Adrenal gland (tissue), 12 donors: Measurements from ENCODE around the gene MAN1B1. TPM values are rescaled to one million over a fixed set of nuclear protein-coding genes. Genes with fewer than 3 reads are reported as not detected.

Source experiments
- DNase-seq, 7 donors: peaks; one replicate each; pipeline ENCODE4 v3.0.0-alpha.2; 2019 to 2020
- H3K27ac ChIP-seq, 5 donors: fragments of 200-600 bp; sonication (generic) in 4 of 5; 1 replicate in 3 of 5; 2 replicates in 2 of 5; pipeline versions ENCODE4 v1.5.1 to v1.8.0; 2016 to 2020; ENCODE audit warnings: mild to moderate bottlenecking in 1 of 5
- H3K27me3 ChIP-seq: fragments of 200-600 bp; 2 replicates; pipeline ENCODE4 v1.8.0; 2021
- H3K36me3 ChIP-seq, 2 donors: fragments of 200-600 bp; replicated peaks in 1 of 2; 1 replicate in 1 of 2; 2 replicates in 1 of 2; pipeline versions ENCODE4 v1.5.1 to v1.8.0; 2018 to 2022
- H3K4me1 ChIP-seq, 2 donors: fragments of 200-600 bp; replicated peaks in 1 of 2; 1 replicate in 1 of 2; 2 replicates in 1 of 2; pipeline versions ENCODE4 v1.5.1 to v1.8.0; 2018 to 2021
- H3K4me3 ChIP-seq, 4 donors: fragments of 200-600 bp; sonication (generic) in 3 of 4; one replicate each; pipeline ENCODE4 v1.5.1; 2016 to 2018
- H3K9me3 ChIP-seq, 3 donors: fragments of 200-600 bp; sonication (generic) in 1 of 3; replicated peaks in 1 of 3; 1 replicate in 2 of 3; 2 replicates in 1 of 3; pipeline versions ENCODE4 v1.5.1 to v1.8.0; 2016 to 2021
- CTCF ChIP-seq, 6 experiments: fragments of 450-650 bp in 4 of 6; fragments of 200-600 bp in 2 of 6; sonication (generic) in 1 of 6; IDR thresholded peaks; 1 replicate in 5 of 6; 2 replicates in 1 of 6; pipeline versions ENCODE4 v1.5.1 to v1.8.0; 2016 to 2021; ENCODE audit warnings: antibody characterized with exemption in 6 of 6, mild to moderate bottlenecking in 2 of 6, moderate library complexity in 1 of 6
- POLR2A ChIP-seq, 2 donors: fragments of 450-650 bp; IDR thresholded peaks; one replicate each; pipeline ENCODE4 v1.6.1; 2017; ENCODE audit warnings: antibody characterized with exemption in 2 of 2, mild to moderate bottlenecking in 2 of 2, moderate library complexity in 1 of 2
- WGBS, 4 donors: extraction: QIAGEN DNeasy Blood & Tissue Kit in 2 of 4; methylation state at CpG; one replicate each; pipeline versions ENCODE4 v1.1.5 to v1.1.7; 2013 to 2017; 5-methylcytosine and 5-hydroxymethylcytosine counted together
- intact Hi-C, 2 donors: fragments of 100-400 bp; cut with DNase I; formaldehyde crosslinking; loops; one replicate each; pipeline versions ENCODE4 v1.14.1 to v1.15.0; 2022 to 2023
- polyA plus RNA-seq, 3 donors: library from polyadenylated mRNA; stranded (reverse); fragments of 200-250 nt in 2 of 3; fragments of 350-450 nt in 1 of 3; fragmentation: Illumina TruSeq in 1 of 3; extraction: RNeasy Lipid Tissue Mini Kit (QIAGEN cat#74804) in 1 of 3; gene quantifications; one replicate each; pipeline ENCODE4 v1.2.3, GENCODE V29; 2013 to 2014
- small RNA-seq, 2 donors: library from RNA; depleted of rRNA; stranded (forward); fragments of <200 nt; gene quantifications; one replicate each; pipeline ENCODE3, GENCODE V24; 2016
- total RNA-seq, 9 donors: library from RNA; depleted of rRNA in 4 of 9; stranded (reverse); fragments of >200 nt in 4 of 9; fragments of 120-200 nt in 1 of 9; fragmentation: NEBNext Ultra II Directional in 1 of 9; extraction: Animal tissue kit (Norgen Biotek cat#: 25700) in 1 of 9; gene quantifications; one replicate each; pipeline versions ENCODE4 v1.1.0 to v1.2.4, GENCODE V29; 2013 to 2023
- donor health status: healthy with polysubstance abuse.
- donor health status: Bipolar disorder and iron deficiency.
- donor health status: DM: yes; HTN: yes; CAD: no.
- donor health status: DM: no; HTN: no; CAD: no.
- donor health status: DM: no; HTN: no; CAD: no.
- donor health status: DM: yes; HTN: yes; CAD: no.

MAN1B1 gene
- total and polyA plus RNA-seq, 12 donors: 44.4 to 138 (median 67.9) TPM

DNA sequence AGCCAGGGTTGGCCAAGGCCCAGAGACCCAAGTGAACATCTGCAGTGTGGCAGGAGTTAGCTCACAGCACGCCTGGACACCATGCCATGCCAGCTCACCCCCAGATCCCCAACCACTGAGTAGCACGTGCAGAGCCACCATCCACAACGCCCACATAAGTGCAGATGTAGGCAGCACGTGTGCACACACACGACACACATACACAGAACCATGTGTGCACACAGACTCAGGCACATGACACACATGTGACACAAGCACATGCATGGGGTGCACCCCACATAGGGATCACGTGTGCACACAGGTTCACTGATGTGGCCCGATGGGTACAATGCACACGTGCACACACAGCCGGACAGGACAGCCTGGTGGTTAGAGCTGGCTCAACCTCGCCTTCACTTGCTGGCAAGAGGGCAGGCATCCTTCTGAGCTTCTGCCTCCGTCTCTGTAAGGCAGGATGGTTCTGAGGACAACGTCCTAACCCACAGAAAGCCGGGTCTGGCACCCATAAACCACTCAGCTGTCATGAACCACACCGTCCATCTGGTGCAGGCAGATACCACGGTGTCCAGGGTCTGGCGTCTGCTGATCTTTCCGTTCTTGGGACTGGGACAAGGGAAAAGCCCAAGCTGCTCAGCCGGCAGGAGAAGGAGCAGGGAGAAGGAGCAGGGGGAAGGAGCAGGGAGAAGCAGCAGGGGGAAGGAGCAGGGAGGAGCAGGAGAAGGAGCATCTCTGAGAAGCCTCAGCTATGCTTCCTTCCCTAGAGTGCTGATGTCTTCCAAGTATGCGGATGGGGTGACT is 71.0 kb downstream of the MAN1B1 start:
- no peaks in the 10 kb centered on the region for H3K9me3 ChIP-seq
- no peak overlapping the region for H3K4me3 ChIP-seq
- no peaks in the 10 kb centered on the region for H3K36me3 ChIP-seq
- H3K27me3 ChIP-seq: peaks cover 55% of the 10 kb centered on the region
- no peak for TF ChIP-seq CTCF (IDR thresholded peaks at IDR 0.05)
- no peak for TF ChIP-seq POLR2A (IDR thresholded peaks at IDR 0.05)
- 56 to 65% (median 59%) methylated on average over 11 to 19 of the region's 19 CpGs for WGBS, 4 donors
- intact Hi-C loops: no loop called here
- no peak for DNase-seq
- no peak overlapping the region for H3K27ac ChIP-seq
- H3K4me1 ChIP-seq: peaks cover 0 to 9% of the 10 kb centered on the region in 2 donors

DNA sequence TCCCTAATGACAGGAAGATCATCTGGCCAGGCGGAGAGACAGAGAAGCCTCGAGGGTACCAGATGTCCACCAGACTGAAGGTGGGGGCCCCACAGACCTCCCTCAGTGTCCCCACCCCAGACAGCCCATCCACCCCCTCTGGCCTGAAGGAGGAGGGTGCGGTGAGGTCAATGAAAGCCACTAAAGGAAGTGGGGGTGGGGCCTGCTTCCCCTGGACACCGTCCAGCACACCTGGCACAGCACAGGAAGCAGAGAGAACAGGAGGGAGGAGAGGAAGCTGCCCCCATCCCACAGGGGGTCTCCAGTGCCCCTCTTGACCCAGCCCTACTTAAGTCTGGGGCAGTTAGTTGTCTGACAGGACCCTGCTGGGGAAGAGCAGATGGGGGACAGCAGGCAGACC is 71.8 kb downstream of the MAN1B1 start:
- H3K4me1 ChIP-seq: peaks cover 0 to 15% of the 10 kb centered on the region in 2 donors
- H3K27ac ChIP-seq: no peak overlapping the region
- peaks cover 63% of the 10 kb centered on the region for H3K27me3 ChIP-seq
- intact Hi-C loops: no loop called here
- DNase-seq: no peak
- WGBS, 4 donors: 32 to 59% (median 39%) methylated on average over 3 to 4 of the region's 4 CpGs
- no peaks in the 10 kb centered on the region for H3K36me3 ChIP-seq
- TF ChIP-seq POLR2A (IDR thresholded peaks at IDR 0.05): no peak
- TF ChIP-seq CTCF (IDR thresholded peaks at IDR 0.05): no peak
- H3K9me3 ChIP-seq: no peaks in the 10 kb centered on the region
- H3K4me3 ChIP-seq: no peak overlapping the region

Small RNAs within 50 kb of the gene (small RNA-seq; reads per million reads assigned to genes)
- gene RF00153: 0.08 to 0.12 reads per million in 2 donors

Other genes with a start within 250 kb of the MAN1B1 start
Only the 30 nearest of the 36 such genes appear.
- gene FBXW5, start 142.2 kb upstream of the MAN1B1 start, total RNA-seq: 100 to 1,000 TPM in 7 of 9 donors, 10 to 100 TPM in 2; 91.6 to 257 (median 202) TPM
- gene FBXW5, start 142.2 kb upstream of the MAN1B1 start, polyA plus RNA-seq: 100 to 1,000 TPM in 2 of 3 donors, 10 to 100 TPM in 1; 19.2 to 153 (median 125) TPM
- 1 to 10 TPM in 2 of 9 donors, under 1 TPM in 1, not detected in 6; 0.68 to 5.5 (median 1.2) TPM for gene C8G, start 141.7 kb upstream of the MAN1B1 start, total RNA-seq
- 1 to 10 TPM; 1.1 to 4.3 (median 3.3) TPM for gene C8G, start 141.7 kb upstream of the MAN1B1 start, polyA plus RNA-seq
- 10 to 100 TPM in 1 of 9 donors, 1 to 10 TPM in 7, not detected in 1; 1.7 to 16.6 (median 4.0) TPM for gene LCN12, start 134.7 kb upstream of the MAN1B1 start, total RNA-seq
- gene LCN12, start 134.7 kb upstream of the MAN1B1 start, polyA plus RNA-seq: 10 to 100 TPM in 2 of 3 donors, under 1 TPM in 1; 0.75 to 31.8 (median 25.7) TPM
- gene PTGDS, start 109.5 kb upstream of the MAN1B1 start, total RNA-seq: 100 to 1,000 TPM in 6 of 9 donors, 10 to 100 TPM in 2, 1 to 10 TPM in 1; 1.1 to 607 (median 197) TPM
- 100 to 1,000 TPM in 2 of 3 donors, 10 to 100 TPM in 1; 23.8 to 812 (median 672) TPM for gene PTGDS, start 109.5 kb upstream of the MAN1B1 start, polyA plus RNA-seq
- gene LCNL1, start 104.0 kb upstream of the MAN1B1 start, total RNA-seq: 1 to 10 TPM in 3 of 9 donors, under 1 TPM in 4, not detected in 2; 0.06 to 2.8 (median 0.41) TPM
- 10 to 100 TPM in 1 of 3 donors, 1 to 10 TPM in 1, under 1 TPM in 1; 0.26 to 10.5 (median 8.2) TPM for gene LCNL1, start 104.0 kb upstream of the MAN1B1 start, polyA plus RNA-seq
- 10 to 100 TPM; 20.3 to 44.5 (median 35.5) TPM for gene PAXX, start 94.6 kb upstream of the MAN1B1 start, total RNA-seq
- gene PAXX, start 94.6 kb upstream of the MAN1B1 start, polyA plus RNA-seq: 100 to 1,000 TPM in 2 of 3 donors, 1 to 10 TPM in 1; 4.9 to 363 (median 209) TPM
- 1 to 10 TPM in 2 of 9 donors, under 1 TPM in 5, not detected in 2; 0.22 to 1.3 (median 0.79) TPM for gene CLIC3, start 90.4 kb upstream of the MAN1B1 start, total RNA-seq
- gene CLIC3, start 90.4 kb upstream of the MAN1B1 start, polyA plus RNA-seq: 1 to 10 TPM in 2 of 3 donors, not detected in 1; 3.8 to 6.4 TPM
- 10 to 100 TPM in 8 of 9 donors, 1 to 10 TPM in 1; 2.9 to 54.4 (median 29.3) TPM for gene ABCA2, start 58.7 kb upstream of the MAN1B1 start, total RNA-seq
- 100 to 1,000 TPM in 1 of 3 donors, 10 to 100 TPM in 2; 13.6 to 150 (median 69.8) TPM for gene ABCA2, start 58.7 kb upstream of the MAN1B1 start, polyA plus RNA-seq
- gene FUT7, start 54.9 kb upstream of the MAN1B1 start, total RNA-seq: under 1 TPM in 5 of 9 donors, not detected in 4; 0.11 to 0.69 (median 0.21) TPM
- under 1 TPM in 2 of 3 donors, not detected in 1; 0.16 to 0.17 TPM for gene FUT7, start 54.9 kb upstream of the MAN1B1 start, polyA plus RNA-seq
- gene NPDC1, start 40.8 kb upstream of the MAN1B1 start, total RNA-seq: 10 to 100 TPM in 8 of 9 donors, 1 to 10 TPM in 1; 9.4 to 77.1 (median 41.2) TPM
- gene NPDC1, start 40.8 kb upstream of the MAN1B1 start, polyA plus RNA-seq: 100 to 1,000 TPM in 2 of 3 donors, 1 to 10 TPM in 1; 5.1 to 311 (median 194) TPM
- gene ENTPD2, start 32.9 kb upstream of the MAN1B1 start, total RNA-seq: under 1 TPM in 4 of 9 donors, not detected in 5; 0.28 to 0.53 (median 0.36) TPM
- gene ENTPD2, start 32.9 kb upstream of the MAN1B1 start, polyA plus RNA-seq: 1 to 10 TPM in 2 of 3 donors, not detected in 1; 1.6 to 1.7 TPM
- gene SAPCD2, start 16.4 kb upstream of the MAN1B1 start, total RNA-seq: 1 to 10 TPM in 2 of 9 donors, under 1 TPM in 7; 0.24 to 1.7 (median 0.79) TPM
- gene SAPCD2, start 16.4 kb upstream of the MAN1B1 start, polyA plus RNA-seq: under 1 TPM; 0.07 to 0.56 (median 0.17) TPM
- gene UAP1L1, start 9.5 kb upstream of the MAN1B1 start, total RNA-seq: 10 to 100 TPM in 8 of 9 donors, under 1 TPM in 1; 0.28 to 68.7 (median 14.4) TPM
- gene UAP1L1, start 9.5 kb upstream of the MAN1B1 start, polyA plus RNA-seq: 10 to 100 TPM in 2 of 3 donors, 1 to 10 TPM in 1; 3.6 to 61.1 (median 15.9) TPM
- gene DPP7, start 27.7 kb downstream of the MAN1B1 start, total RNA-seq: 100 to 1,000 TPM; 117 to 387 (median 234) TPM
- 1,000 to 10,000 TPM in 2 of 3 donors, 10 to 100 TPM in 1; 52.6 to 1,938 (median 1,109) TPM for gene DPP7, start 27.7 kb downstream of the MAN1B1 start, polyA plus RNA-seq
- under 1 TPM in 4 of 9 donors, not detected in 5; 0.04 to 0.28 (median 0.08) TPM for gene GRIN1, start 52.2 kb downstream of the MAN1B1 start, total RNA-seq
- gene GRIN1, start 52.2 kb downstream of the MAN1B1 start, polyA plus RNA-seq: under 1 TPM; 0.04 to 0.16 (median 0.10) TPM
- gene LRRC26, start 83.1 kb downstream of the MAN1B1 start, total RNA-seq: not detected
- gene LRRC26, start 83.1 kb downstream of the MAN1B1 start, polyA plus RNA-seq: not detected
- not detected for gene TMEM210, start 85.1 kb downstream of the MAN1B1 start, total RNA-seq
- not detected for gene TMEM210, start 85.1 kb downstream of the MAN1B1 start, polyA plus RNA-seq
- 10 to 100 TPM; 18.1 to 72.1 (median 25.6) TPM for gene ANAPC2, start 101.6 kb downstream of the MAN1B1 start, total RNA-seq
- gene ANAPC2, start 101.6 kb downstream of the MAN1B1 start, polyA plus RNA-seq: 100 to 1,000 TPM in 1 of 3 donors, 10 to 100 TPM in 1, 1 to 10 TPM in 1; 7.1 to 162 (median 89.7) TPM
- 10 to 100 TPM; 50.0 to 98.1 (median 65.7) TPM for gene SSNA1, start 101.7 kb downstream of the MAN1B1 start, total RNA-seq
- gene SSNA1, start 101.7 kb downstream of the MAN1B1 start, polyA plus RNA-seq: 100 to 1,000 TPM in 2 of 3 donors, 10 to 100 TPM in 1; 13.2 to 138 (median 127) TPM
- 10 to 100 TPM in 5 of 9 donors, 1 to 10 TPM in 4; 5.0 to 23.5 (median 10.7) TPM for gene TPRN, start 113.8 kb downstream of the MAN1B1 start, total RNA-seq
- gene TPRN, start 113.8 kb downstream of the MAN1B1 start, polyA plus RNA-seq: 1 to 10 TPM; 1.4 to 7.6 (median 3.4) TPM
- gene TMEM203, start 118.7 kb downstream of the MAN1B1 start, total RNA-seq: 10 to 100 TPM; 32.7 to 48.4 (median 42.3) TPM
- gene TMEM203, start 118.7 kb downstream of the MAN1B1 start, polyA plus RNA-seq: 10 to 100 TPM; 21.7 to 30.2 (median 28.4) TPM
- 10 to 100 TPM in 7 of 9 donors, 1 to 10 TPM in 2; 4.5 to 21.4 (median 13.5) TPM for gene NDOR1, start 118.7 kb downstream of the MAN1B1 start, total RNA-seq
- gene NDOR1, start 118.7 kb downstream of the MAN1B1 start, polyA plus RNA-seq: 10 to 100 TPM in 2 of 3 donors, 1 to 10 TPM in 1; 1.6 to 36.4 (median 14.9) TPM
- 10 to 100 TPM in 4 of 9 donors, 1 to 10 TPM in 5; 1.1 to 33.8 (median 8.9) TPM for gene RNF208, start 135.3 kb downstream of the MAN1B1 start, total RNA-seq
- 10 to 100 TPM in 2 of 3 donors, 1 to 10 TPM in 1; 1.2 to 90.5 (median 36.5) TPM for gene RNF208, start 135.3 kb downstream of the MAN1B1 start, polyA plus RNA-seq
- gene CYSRT1, start 138.2 kb downstream of the MAN1B1 start, total RNA-seq: 1 to 10 TPM in 6 of 9 donors, under 1 TPM in 3; 0.56 to 4.6 (median 1.2) TPM
- 1 to 10 TPM in 2 of 3 donors, not detected in 1; 2.5 to 3.4 TPM for gene CYSRT1, start 138.2 kb downstream of the MAN1B1 start, polyA plus RNA-seq
- under 1 TPM in 1 of 9 donors, not detected in 8; 0.06 TPM for gene RNF224, start 140.5 kb downstream of the MAN1B1 start, total RNA-seq
- gene RNF224, start 140.5 kb downstream of the MAN1B1 start, polyA plus RNA-seq: not detected
- gene SLC34A3, start 143.9 kb downstream of the MAN1B1 start, total RNA-seq: not detected
- gene SLC34A3, start 143.9 kb downstream of the MAN1B1 start, polyA plus RNA-seq: not detected
- 100 to 1,000 TPM in 7 of 9 donors, 10 to 100 TPM in 2; 69.9 to 362 (median 144) TPM for gene TUBB4B, start 154.3 kb downstream of the MAN1B1 start, total RNA-seq
- 100 to 1,000 TPM; 105 to 211 (median 200) TPM for gene TUBB4B, start 154.3 kb downstream of the MAN1B1 start, polyA plus RNA-seq
- gene STPG3, start 164.3 kb downstream of the MAN1B1 start, total RNA-seq: 1 to 10 TPM in 1 of 9 donors, under 1 TPM in 1, not detected in 7; 0.25 to 3.1 TPM
- under 1 TPM in 1 of 3 donors, not detected in 2; 0.32 TPM for gene STPG3, start 164.3 kb downstream of the MAN1B1 start, polyA plus RNA-seq
- 10 to 100 TPM; 20.6 to 56.3 (median 38.5) TPM for gene NELFB, start 168.3 kb downstream of the MAN1B1 start, total RNA-seq
- 10 to 100 TPM; 10.9 to 48.3 (median 19.6) TPM for gene NELFB, start 168.3 kb downstream of the MAN1B1 start, polyA plus RNA-seq
- gene TOR4A, start 190.7 kb downstream of the MAN1B1 start, total RNA-seq: 10 to 100 TPM in 5 of 9 donors, 1 to 10 TPM in 4; 1.1 to 21.5 (median 11.9) TPM
- 1 to 10 TPM in 2 of 3 donors, under 1 TPM in 1; 0.49 to 1.4 (median 1.3) TPM for gene TOR4A, start 190.7 kb downstream of the MAN1B1 start, polyA plus RNA-seq